Tibial artery (tissue), 4 donors: ENCODE measurements around the gene SLC30A3.
A peak's percentile ranks its signal among the peaks of the same experiment; 100 is the strongest.

Source experiments
- DNase-seq, 2 donors: peaks; one replicate each; pipeline ENCODE4 v3.0.0-alpha.2; 2019
- H3K27ac ChIP-seq, 2 donors: fragments of 200-600 bp; sonication (generic) in 1 of 2; 1 replicate in 1 of 2; 2 replicates in 1 of 2; pipeline ENCODE4 v1.5.1; 2018 to 2019; ENCODE audit warnings: mild to moderate bottlenecking in 1 of 2
- H3K27me3 ChIP-seq, 2 donors: fragments of 200-600 bp; sonication (generic) in 1 of 2; one replicate each; pipeline versions ENCODE4 v1.5.1 to v1.6.0; 2016 to 2019
- H3K36me3 ChIP-seq, 3 donors: fragments of 200-600 bp; sonication (generic) in 2 of 3; one replicate each; pipeline ENCODE4 v1.5.1; 2016 to 2019; ENCODE audit warnings: mild to moderate bottlenecking in 2 of 3
- H3K4me1 ChIP-seq, 4 donors: fragments of 200-600 bp; sonication (generic) in 2 of 4; 1 replicate in 3 of 4; 2 replicates in 1 of 4; pipeline ENCODE4 v1.5.1; 2016 to 2019
- H3K4me3 ChIP-seq, 2 donors: fragments of 200-600 bp; sonication (generic) in 1 of 2; 1 replicate in 1 of 2; 2 replicates in 1 of 2; pipeline ENCODE4 v1.5.1; 2018 to 2019; ENCODE audit warnings: mild to moderate bottlenecking in 2 of 2
- H3K9me3 ChIP-seq, 3 donors: fragments of 200-600 bp; sonication (generic) in 1 of 3; one replicate each; pipeline ENCODE4 v1.5.1; 2016 to 2019
- intact Hi-C: fragments of 100-400 bp; cut with DNase I; formaldehyde crosslinking; loops from one replicate; pipeline ENCODE4 v1.15.0; 2023; ENCODE audit warnings: low total_unique reads
- TF ChIP-seq, protein P1 (sequence below), 2 experiments: fragments of 200-600 bp in 1 of 2; fragments of 450-650 bp in 1 of 2; IDR thresholded peaks; one replicate each; pipeline ENCODE4 v1.5.1; 2017 to 2019; ENCODE audit warnings: antibody characterized with exemption in 2 of 2, mild to moderate bottlenecking in 1 of 2, moderate library complexity in 1 of 2

SLC30A3 gene

GRCh38 chr2:27255660-27256059 lies 7.2 kb downstream of the SLC30A3 start:
- H3K9me3 ChIP-seq, result no peaks in the 10 kb centered on the region
- peaks cover 0 to 35% of the 10 kb centered on the region in 2 donors for H3K27me3 ChIP-seq
- H3K4me1 ChIP-seq, result peaks cover 0 to 13% (median 0%) of the 10 kb centered on the region in 4 donors
- intact Hi-C loops, result no loop called here
- H3K4me3 ChIP-seq, result no peak overlapping the region
- H3K36me3 ChIP-seq, result no peaks in the 10 kb centered on the region
- H3K27ac ChIP-seq, result no peak overlapping the region
- TF ChIP-seq, protein P1, sequence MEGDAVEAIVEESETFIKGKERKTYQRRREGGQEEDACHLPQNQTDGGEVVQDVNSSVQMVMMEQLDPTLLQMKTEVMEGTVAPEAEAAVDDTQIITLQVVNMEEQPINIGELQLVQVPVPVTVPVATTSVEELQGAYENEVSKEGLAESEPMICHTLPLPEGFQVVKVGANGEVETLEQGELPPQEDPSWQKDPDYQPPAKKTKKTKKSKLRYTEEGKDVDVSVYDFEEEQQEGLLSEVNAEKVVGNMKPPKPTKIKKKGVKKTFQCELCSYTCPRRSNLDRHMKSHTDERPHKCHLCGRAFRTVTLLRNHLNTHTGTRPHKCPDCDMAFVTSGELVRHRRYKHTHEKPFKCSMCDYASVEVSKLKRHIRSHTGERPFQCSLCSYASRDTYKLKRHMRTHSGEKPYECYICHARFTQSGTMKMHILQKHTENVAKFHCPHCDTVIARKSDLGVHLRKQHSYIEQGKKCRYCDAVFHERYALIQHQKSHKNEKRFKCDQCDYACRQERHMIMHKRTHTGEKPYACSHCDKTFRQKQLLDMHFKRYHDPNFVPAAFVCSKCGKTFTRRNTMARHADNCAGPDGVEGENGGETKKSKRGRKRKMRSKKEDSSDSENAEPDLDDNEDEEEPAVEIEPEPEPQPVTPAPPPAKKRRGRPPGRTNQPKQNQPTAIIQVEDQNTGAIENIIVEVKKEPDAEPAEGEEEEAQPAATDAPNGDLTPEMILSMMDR (IDR thresholded peaks at IDR 0.05), result no peak
- no peak for DNase-seq

- TF ChIP-seq, protein P1 (IDR thresholded peaks at IDR 0.05), result no peak
These were observed 7.7 kb downstream of the SLC30A3 start for GRCh38 chr2:27255187-27255586.

DNA sequence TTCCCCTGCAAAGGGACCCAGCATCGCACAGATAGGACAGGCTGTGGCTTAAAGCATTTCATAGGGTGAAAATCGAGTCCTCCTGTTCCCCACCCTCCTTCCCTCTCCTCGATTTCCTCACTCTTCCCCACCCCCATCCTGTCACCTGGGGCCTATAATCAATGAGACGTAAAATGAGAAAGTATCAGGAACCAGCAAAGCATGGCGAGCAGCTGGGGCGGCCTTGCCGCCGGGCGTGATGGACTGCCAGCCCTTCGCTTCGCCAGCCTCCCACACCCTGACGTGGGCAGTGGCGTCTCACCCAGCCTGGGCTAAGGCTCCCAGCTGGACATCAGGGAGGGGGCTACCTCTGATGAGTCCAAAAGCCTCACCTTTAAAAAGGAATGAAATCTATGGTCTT lies 11.1 kb downstream of the SLC30A3 start:
- Histone ChIP-seq H3K27me3 (no peaks in the 10 kb centered on the region), H3K27ac (no peak overlapping the region), H3K4me1 (peaks cover 0 to 29% (median 3%) of the 10 kb centered on the region in 4 donors), H3K4me3 (no peak overlapping the region), H3K9me3 (no peaks in the 10 kb centered on the region), H3K36me3 (no peaks in the 10 kb centered on the region)
- intact Hi-C loops, result no loop called here
- no peak for DNase-seq
- TF ChIP-seq, protein P1 (IDR thresholded peaks at IDR 0.05), result no peak

More at GRCh38 chr2:27255187-27255586, 7.7 kb downstream of the SLC30A3 start:
- Histone ChIP-seq H3K36me3 (no peaks in the 10 kb centered on the region), H3K27ac (no peak overlapping the region), H3K27me3 (peaks cover 0 to 32% of the 10 kb centered on the region in 2 donors), H3K4me1 (peaks cover 0 to 14% (median 0%) of the 10 kb centered on the region in 4 donors), H3K9me3 (no peaks in the 10 kb centered on the region), H3K4me3 (no peak overlapping the region)
- intact Hi-C loops, result no loop called here
- DNase-seq, result no peak

DNA sequence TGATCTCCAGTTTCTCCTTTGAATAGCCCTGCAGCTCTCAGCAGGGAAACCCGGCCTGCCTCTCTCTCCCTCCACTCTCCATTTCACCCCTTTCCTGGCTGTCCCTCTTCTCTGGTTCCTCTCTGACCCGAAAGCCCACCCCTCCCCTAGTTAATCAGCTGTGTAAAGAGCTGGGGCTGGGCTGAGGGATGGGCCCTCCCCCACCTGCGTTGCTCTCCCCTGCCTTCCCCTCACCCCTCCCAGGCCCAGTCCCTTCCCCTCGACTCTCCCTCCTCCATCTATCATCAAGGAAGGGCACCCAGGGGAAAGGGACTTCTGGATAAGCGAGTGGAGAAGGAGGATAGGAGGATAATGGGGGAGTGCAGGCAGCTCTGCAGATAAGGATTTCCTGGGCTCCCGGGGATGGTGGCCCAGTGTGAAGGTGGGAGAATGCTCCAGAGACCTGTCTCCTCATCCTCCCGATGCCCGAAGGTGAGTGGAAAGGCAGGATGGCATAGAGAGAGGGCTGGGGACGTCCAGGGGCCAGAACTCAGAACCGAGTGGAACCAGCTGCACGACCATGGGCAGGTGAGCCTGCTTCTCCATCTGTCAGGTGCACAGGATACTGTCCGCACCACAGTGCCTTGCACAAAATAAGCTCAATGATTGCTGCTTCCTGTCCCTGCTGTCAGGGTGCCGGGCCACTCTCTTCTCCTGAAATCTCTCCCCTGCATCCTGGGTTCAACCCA lies 12.0 kb downstream of the SLC30A3 start:
- TF ChIP-seq, protein P1 (IDR thresholded peaks at IDR 0.05), result no peak
- intact Hi-C loops, result no loop called here
- no peaks in the 10 kb centered on the region for H3K27me3 ChIP-seq
- peaks cover 0 to 24% (median 3%) of the 10 kb centered on the region in 4 donors for H3K4me1 ChIP-seq
- no peak overlapping the region for H3K4me3 ChIP-seq
- H3K27ac ChIP-seq, result no peak overlapping the region
- no peaks in the 10 kb centered on the region for H3K9me3 ChIP-seq
- no peak for DNase-seq
- no peaks in the 10 kb centered on the region for H3K36me3 ChIP-seq

GRCh38 chr2:27249891-27250651 lies 12.8 kb downstream of the SLC30A3 start:
- TF ChIP-seq, protein P1 (IDR thresholded peaks at IDR 0.05), result peak in 1 of 2 experiments; percentile 24
- peaks cover 0 to 16% (median 3%) of the 10 kb centered on the region in 4 donors for H3K4me1 ChIP-seq
- intact Hi-C loops, result no loop called here
- H3K36me3 ChIP-seq, result peaks cover 0 to under 1% (median 0%) of the 10 kb centered on the region in 3 donors
- no peaks in the 10 kb centered on the region for H3K27me3 ChIP-seq
- DNase-seq, result no peak
- no peak overlapping the region for H3K27ac ChIP-seq
- H3K9me3 ChIP-seq, result no peaks in the 10 kb centered on the region
- no peak overlapping the region for H3K4me3 ChIP-seq
